ENCODE data around the gene SLC12A1. TPM values are rescaled to one million over a fixed set of nuclear protein-coding genes. Genes with fewer than 3 reads are reported as not detected.

The SLC12A1 gene
- polyA plus RNA-seq, 2 of the 4 experiments (the other 2 are of a cell fraction) = not detected

- WGBS (ENCODE audit: missing lambda C conversion rate) = 28% methylated on average over 4 of the region's 4 CpGs
- no peak for TF ChIP-seq FOXS1 (CRISPR knock-in tag; IDR thresholded peaks at IDR 0.05)
- TF ChIP-seq TFCP2L1 (CRISPR knock-in tag; IDR thresholded peaks at IDR 0.05) = no peak
- TF ChIP-seq, protein P1, sequence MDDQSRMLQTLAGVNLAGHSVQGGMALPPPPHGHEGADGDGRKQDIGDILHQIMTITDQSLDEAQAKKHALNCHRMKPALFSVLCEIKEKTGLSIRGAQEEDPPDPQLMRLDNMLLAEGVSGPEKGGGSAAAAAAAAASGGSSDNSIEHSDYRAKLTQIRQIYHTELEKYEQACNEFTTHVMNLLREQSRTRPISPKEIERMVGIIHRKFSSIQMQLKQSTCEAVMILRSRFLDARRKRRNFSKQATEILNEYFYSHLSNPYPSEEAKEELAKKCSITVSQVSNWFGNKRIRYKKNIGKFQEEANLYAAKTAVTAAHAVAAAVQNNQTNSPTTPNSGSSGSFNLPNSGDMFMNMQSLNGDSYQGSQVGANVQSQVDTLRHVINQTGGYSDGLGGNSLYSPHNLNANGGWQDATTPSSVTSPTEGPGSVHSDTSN (IDR thresholded peaks at IDR 0.05) = no peak
- TF ChIP-seq KDM5A (IDR thresholded peaks at IDR 0.05) = no peak
- TF ChIP-seq FOSL2 (IDR thresholded peaks at IDR 0.05) = no peak
- TF ChIP-seq FOSL2 (CRISPR knock-in tag; IDR thresholded peaks at IDR 0.05) = no peak
- TF ChIP-seq HOXA7 (CRISPR knock-in tag; IDR thresholded peaks at IDR 0.05) = no peak
- no peak for TF ChIP-seq JUN (IDR thresholded peaks at IDR 0.05)
- TF ChIP-seq POLR2A (IDR thresholded peaks at IDR 0.05; ENCODE audit: low read length) = no peak
- no peak for TF ChIP-seq REST (IDR thresholded peaks at IDR 0.05)
- TF ChIP-seq SMC3 (IDR thresholded peaks at IDR 0.05) = no peak
- no peak for TF ChIP-seq RNF2 (IDR thresholded peaks at IDR 0.05; ENCODE audit: borderline replicate concordance, low read depth)
- TF ChIP-seq CEBPB (IDR thresholded peaks at IDR 0.05) = no peak
- TF ChIP-seq, protein P2, sequence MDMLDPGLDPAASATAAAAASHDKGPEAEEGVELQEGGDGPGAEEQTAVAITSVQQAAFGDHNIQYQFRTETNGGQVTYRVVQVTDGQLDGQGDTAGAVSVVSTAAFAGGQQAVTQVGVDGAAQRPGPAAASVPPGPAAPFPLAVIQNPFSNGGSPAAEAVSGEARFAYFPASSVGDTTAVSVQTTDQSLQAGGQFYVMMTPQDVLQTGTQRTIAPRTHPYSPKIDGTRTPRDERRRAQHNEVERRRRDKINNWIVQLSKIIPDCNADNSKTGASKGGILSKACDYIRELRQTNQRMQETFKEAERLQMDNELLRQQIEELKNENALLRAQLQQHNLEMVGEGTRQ (IDR thresholded peaks at IDR 0.05) = no peak
- no peak for TF ChIP-seq FOSB (CRISPR knock-in tag; IDR thresholded peaks at IDR 0.05)
- no peak for TF ChIP-seq ATOH8 (CRISPR knock-in tag; IDR thresholded peaks at IDR 0.05; ENCODE audit: low read depth)
- Histone ChIP-seq H3K9me3 (no peaks in the 10 kb centered on the region), H3K4me1 (no peaks in the 10 kb centered on the region), H3K27ac (no peak overlapping the region), H3K4me2 (no peak overlapping the region), H3K4me3 (no peak overlapping the region)
- FAIRE-seq (no peak), ATAC-seq (no peak), DNase-seq (ENCODE audit: low read depth in 1 of 2, low spot score in 1 of 2) (no peak)
- CTCF ChIA-PET = no interaction called here
- POLR2A ChIA-PET = no interaction called here
These were observed 36.4 kb downstream of the SLC12A1 start for GRCh38 chr15:48242535-48242934.

DNA sequence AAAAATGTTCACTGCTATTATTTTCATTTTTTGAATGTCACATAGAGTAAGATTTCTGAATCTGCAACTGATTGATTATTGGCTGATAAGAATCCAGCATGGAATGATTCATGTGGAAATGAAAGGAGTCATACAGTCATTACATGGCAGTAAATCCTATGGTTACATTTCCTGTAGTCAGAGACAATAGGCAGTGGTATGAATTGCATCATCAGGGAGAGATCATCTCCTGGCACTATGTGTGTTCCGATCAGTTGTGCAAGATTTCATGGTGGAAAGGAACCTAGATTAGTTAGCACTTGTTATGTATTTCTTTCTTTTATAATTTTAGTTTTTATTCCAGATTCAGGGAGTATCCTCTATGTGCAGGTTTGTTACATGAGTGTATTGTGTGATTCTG lies 38.8 kb downstream of the SLC12A1 start:
- no peaks in the 10 kb centered on the region for H3K4me1 ChIP-seq
- no peaks in the 10 kb centered on the region for H3K9me3 ChIP-seq
- ChIA-PET POLR2A (no interaction called here), CTCF (interaction anchor here (0.6 kb wide), 1 partner anchor 10 kb away, joined by 4 read pairs; no protein-coding TSS in a partner anchor)
- TF ChIP-seq ZC3H11A (IDR thresholded peaks at IDR 0.05) (no peak), MAZ (IDR thresholded peaks at IDR 0.05; ENCODE audit: borderline replicate concordance, low read depth, low read length) (no peak), CHD2 (IDR thresholded peaks at IDR 0.05; ENCODE audit: low read length, partially characterized antibody) (no peak), FOSB (CRISPR knock-in tag; IDR thresholded peaks at IDR 0.05) (no peak), KDM1A (IDR thresholded peaks at IDR 0.05; ENCODE audit: low read depth) (no peak), JUNB (IDR thresholded peaks at IDR 0.05) (no peak), ZSCAN20 (CRISPR knock-in tag; IDR thresholded peaks at IDR 0.05) (no peak), HOXB13 (CRISPR knock-in tag; IDR thresholded peaks at IDR 0.05; ENCODE audit: low read depth) (no peak), FOSL2 (IDR thresholded peaks at IDR 0.05) (no peak), FOSL2 (CRISPR knock-in tag; IDR thresholded peaks at IDR 0.05) (no peak), NPAS2 (CRISPR knock-in tag; IDR thresholded peaks at IDR 0.05; ENCODE audit: borderline replicate concordance) (no peak), GATA3 (IDR thresholded peaks at IDR 0.05; ENCODE audit: borderline replicate concordance) (no peak), POLR2A (IDR thresholded peaks at IDR 0.05; ENCODE audit: low read length) (no peak), MAFK (IDR thresholded peaks at IDR 0.05; ENCODE audit: partially characterized antibody) (no peak), BHLHE40 (IDR thresholded peaks at IDR 0.05; ENCODE audit: low read depth, low read length) (no peak), KDM5A (IDR thresholded peaks at IDR 0.05) (no peak), MYC (IDR thresholded peaks at IDR 0.05; ENCODE audit: borderline replicate concordance, low read length) (no peak), JUN (IDR thresholded peaks at IDR 0.05) (no peak), NR3C1 (IDR thresholded peaks at IDR 0.05) (no peak)
- TF ChIP-seq, protein P2 (IDR thresholded peaks at IDR 0.05) = no peak
- TF ChIP-seq, protein P3, sequence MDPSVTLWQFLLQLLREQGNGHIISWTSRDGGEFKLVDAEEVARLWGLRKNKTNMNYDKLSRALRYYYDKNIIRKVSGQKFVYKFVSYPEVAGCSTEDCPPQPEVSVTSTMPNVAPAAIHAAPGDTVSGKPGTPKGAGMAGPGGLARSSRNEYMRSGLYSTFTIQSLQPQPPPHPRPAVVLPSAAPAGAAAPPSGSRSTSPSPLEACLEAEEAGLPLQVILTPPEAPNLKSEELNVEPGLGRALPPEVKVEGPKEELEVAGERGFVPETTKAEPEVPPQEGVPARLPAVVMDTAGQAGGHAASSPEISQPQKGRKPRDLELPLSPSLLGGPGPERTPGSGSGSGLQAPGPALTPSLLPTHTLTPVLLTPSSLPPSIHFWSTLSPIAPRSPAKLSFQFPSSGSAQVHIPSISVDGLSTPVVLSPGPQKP (IDR thresholded peaks at IDR 0.05; ENCODE audit: low read depth, low read length) = no peak
- WGBS (ENCODE audit: missing lambda C conversion rate) = 5% methylated on average over 1 of the region's 1 CpG
- ATAC-seq = no peak
- no peak overlapping the region for H3K27ac ChIP-seq
- no peak overlapping the region for H3K4me2 ChIP-seq
- FAIRE-seq = no peak
- no peak overlapping the region for H3K4me3 ChIP-seq
- DNase-seq (ENCODE audit: low read depth in 1 of 2, low spot score in 1 of 2) = no peak
